GM21723 (cell line): ENCODE results near the gene PPP4R2.
"Not testable (repeated sequence)": the region's sequence is repeated elsewhere in the genome, so short reads cannot be mapped to it uniquely, and the experiment has no call there.

Source experiments
- ATAC-seq: cut with Tn5 transposase; IDR thresholded peaks from one replicate; pipeline ENCODE4 v1.9.1; 2021; ENCODE audit warnings: mild to moderate bottlenecking, moderate library complexity; ENCODE audit not compliant: unreplicated experiment

The PPP4R2 gene

DNA sequence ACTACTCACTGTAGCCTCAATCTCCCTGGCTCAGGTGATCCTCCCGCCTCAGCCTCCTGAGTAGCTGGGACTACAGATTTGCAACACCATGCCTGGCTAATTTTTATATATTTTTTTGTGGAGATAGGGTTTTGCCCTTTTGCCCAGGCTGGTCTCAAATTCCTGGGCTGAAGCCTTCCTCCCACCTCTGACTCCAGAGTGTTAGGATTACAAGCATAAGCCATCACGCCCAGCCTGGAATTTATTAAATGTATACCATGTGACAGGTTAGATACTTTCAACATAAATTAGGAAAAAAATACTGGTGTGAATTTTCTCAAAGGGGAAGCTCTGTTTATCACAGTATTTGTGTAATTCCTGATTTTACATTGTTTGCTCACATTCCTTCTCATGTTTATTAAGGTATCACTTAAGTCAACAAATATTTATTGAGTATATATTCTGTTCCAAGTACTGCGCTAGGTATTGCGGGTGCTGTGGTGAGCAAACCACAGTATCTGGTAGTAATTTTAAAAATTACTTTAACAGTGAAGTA, 24.8 kb downstream of the PPP4R2 start:
- ATAC-seq = no peak

DNA sequence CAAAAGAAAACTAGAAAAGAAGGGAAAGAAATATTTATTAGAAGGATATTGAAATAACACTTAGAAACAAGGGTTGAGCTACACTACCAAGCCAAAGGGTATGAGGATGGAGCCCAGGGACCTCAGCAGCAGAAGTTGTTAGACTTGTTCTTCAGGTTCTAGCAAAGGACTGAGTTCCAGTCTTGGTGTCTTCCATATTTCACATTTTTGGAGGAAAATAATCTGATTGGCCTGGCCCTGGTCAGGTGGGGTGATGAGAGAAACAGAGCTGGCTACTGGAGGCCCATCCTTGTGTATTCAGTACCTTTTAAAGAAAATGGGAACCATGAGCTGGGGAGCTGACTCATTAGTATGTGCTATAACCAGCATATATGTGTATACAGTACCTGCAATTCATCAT, 28.2 kb downstream of the PPP4R2 start:
- no peak for ATAC-seq

DNA sequence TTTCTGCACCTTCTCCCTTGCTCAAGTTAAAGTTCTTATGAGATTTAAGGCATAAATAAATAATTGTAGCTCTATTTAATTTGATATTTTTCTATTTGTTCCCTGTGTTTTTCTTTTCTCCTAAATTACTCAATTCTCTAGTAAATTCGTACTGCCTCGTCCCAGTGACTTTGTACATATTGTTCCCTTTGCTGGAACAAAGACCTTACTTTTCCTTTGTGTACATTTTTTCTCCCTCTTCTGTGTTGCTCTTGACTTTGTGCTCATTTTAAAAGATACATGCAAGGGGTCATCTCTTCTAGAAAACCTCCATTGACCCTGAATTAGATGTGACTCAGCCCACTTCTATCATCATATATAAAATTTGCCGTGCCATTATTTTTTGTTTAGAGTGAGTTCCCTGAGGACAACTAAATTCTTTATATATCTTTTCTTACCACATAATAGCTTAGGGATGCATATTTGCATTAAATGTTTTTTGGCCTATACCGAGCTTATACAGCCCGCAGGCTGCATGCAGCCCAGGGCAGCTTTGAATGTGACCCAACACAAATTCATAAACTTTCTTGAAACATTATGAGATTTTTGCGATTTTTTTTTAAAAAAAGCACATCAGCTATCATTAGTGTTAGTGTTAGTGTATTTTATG, 29.6 kb downstream of the PPP4R2 start:
- ATAC-seq = no peak

DNA sequence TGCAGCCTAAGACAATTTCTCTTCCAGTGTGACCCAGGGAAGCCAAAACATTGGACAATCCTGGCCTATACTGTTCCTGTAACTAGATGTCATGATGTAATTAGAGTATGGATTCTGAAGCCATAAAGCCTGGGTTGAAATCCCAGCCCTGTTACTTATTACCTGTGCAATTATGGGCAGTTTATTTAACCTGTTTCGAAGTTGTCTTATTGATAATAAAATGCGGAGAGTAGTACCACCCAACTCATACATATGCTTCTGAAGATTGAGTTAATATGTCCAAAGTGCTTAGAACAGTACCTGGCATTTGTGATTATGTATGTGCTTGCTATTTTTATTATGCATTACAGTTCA, 30.1 kb downstream of the PPP4R2 start:
- ATAC-seq = no peak

DNA sequence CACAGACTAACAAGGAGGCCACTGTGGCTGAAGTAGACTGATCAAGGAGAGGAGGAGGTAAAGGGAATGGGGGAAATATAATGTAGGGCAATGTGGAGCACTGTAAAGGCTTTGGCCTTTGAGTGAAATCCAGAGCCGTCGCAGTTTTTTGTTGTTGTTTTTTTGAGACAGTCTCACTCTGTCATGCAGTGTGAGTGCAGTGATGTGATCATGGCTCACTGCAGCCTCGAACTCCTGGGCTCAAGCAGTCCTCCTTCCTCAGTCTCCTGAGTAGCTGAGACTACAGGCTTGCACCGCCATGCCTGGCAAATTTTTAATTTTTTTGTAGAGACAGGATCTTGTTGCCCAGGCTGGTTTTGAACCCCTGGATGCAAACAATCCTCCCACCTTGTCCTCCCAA, 32.2 kb downstream of the PPP4R2 start:
- no peak for ATAC-seq

DNA sequence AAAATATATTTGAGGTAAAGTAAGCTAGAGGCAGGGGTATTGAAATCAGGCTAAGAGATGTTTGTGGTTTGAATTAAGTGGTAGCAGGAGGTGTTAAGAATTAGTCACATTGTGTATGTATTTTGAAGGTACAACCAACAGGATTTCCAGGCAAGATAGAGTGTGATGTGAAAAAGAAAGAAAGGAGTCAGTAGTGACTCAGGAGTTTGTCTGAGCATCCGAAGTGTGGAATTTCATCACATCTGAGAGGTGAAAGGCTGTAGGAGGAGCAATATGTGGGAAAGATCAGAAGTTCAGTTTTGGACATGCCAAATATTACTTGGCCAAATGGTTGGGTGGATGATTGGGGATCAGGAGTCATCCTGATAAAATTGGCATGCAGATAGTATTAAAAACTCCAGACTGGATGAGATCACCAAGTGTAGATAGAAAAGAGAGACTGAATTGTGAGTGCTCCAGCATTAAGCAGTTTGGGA, 32.7 kb downstream of the PPP4R2 start:
- ATAC-seq = no peak

DNA sequence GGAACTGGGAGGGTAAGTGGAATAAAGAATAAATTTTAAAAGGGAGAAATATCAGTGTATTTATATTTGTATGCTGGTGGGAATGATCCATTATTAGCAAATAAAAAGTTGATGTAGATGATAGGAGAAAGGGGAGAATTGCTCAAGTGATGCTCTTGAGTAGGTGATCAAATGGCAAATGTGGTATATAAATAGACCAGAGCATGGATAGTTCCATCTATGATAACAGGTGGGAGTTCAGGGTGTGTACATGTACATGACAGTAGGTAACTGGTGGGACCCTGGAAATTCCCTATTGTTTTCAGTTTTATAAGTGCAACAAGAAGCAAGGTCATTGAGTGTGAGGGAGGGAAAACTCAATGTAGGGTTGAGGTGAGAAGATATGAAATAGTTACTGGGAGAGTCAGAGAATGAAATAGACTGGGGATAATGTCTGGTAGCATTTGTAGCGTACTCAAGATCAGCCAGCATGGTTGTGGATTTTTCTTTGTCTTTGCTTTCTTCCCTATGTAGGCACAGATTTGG, 33.5 kb downstream of the PPP4R2 start:
- no peak for ATAC-seq

DNA sequence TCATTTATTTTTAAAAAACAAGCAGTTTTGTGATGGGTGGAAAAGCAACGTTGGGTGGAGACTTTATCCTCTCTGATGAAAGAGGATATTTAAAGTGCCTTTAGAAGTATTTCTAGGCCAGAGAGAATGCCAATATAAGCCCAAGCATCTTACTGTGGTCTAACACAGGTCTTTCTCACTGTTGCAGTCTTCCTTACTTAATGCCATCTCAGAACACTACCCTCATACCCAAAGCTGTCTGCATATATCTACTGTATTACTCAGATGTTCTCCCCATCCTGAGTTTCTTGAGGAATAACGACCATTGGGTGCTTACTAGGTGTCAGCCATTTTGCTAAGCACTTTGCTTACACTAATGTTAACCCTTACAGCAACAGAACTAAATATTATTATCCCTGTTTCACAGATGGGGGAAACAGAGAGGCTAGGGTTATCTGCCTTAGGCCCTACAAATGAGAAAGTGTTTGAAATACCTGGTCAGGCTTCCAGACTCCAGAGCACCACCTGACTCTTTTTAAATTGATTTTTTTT, 35.0 kb downstream of the PPP4R2 start:
- ATAC-seq = no peak

DNA sequence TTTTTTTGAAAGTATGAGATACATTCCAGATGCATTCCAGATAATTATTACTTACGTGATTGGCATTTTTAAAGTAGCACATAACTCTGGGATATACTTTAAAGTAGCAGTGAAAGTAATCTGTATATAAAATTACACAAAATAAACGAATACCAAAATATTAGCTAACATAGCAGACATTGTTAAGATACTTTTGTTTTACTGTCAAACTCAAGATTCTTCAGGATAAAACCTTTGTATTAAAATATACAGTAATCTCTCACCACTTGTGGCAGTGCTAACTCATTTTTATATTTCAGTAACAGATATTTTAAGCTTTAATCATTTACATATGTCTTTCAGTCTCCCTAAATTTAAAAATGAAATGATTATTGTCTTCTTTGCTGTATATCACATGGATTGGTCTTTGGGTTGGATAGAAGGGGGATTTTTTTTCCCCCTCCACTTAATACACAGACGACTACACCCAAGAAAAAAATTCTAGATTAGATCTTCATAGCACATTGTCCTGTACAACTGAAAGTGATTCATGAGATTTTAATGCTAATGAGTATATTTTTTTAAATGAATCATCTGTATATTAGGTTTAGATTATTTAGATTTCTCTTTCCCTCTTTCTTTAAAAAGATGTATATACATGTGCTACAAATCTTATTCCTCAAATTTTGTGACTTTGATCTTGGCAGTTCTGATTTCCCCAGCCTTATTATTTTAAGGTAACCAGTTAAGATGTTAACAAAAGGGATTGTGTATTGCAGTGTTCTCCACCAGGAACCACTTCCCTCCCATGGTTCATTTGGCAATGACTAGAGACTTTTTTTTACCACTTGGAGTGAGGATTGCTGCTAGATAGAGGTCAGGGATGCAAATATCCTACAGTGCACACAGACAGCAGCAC, 40.3 kb downstream of the PPP4R2 start:
- no peak for ATAC-seq

DNA sequence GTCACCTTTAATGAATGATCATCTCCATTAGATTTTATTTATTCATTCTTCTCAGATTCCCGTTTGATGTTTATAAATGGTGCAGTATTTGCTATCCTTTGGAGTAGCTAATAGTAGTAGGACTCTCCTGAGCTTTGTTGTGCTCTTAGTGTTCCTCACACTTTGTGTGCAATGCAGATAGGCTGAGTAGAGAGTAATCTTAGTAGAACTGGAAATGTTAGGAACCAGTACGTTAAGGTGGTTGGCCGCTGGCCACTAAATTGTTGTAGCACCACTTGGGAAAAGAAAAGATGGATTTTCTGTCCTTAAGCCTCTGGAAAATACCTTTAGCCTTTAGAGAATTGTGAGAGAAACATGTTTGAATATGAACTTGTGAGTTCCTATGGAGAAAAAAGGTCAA, 44.9 kb downstream of the PPP4R2 start:
- no peak for ATAC-seq

DNA sequence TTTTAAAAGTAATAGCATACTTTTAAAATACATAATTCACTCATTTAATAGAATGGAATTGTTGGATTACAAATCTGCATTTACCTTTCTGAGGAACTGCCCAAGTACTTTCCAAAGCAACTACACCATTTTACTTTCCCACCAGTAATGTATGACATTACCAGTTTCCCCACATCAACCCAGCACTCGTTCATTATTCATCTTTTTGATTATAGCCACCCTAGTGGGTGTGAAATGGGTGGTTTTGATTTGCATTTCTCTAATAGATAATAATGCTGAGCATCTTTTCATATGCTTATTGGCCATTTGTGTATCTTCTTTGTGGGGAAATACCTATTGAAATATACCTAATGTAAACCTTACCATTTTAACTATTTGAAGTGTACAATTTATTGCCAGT, 46.8 kb downstream of the PPP4R2 start:
- no peak for ATAC-seq

DNA sequence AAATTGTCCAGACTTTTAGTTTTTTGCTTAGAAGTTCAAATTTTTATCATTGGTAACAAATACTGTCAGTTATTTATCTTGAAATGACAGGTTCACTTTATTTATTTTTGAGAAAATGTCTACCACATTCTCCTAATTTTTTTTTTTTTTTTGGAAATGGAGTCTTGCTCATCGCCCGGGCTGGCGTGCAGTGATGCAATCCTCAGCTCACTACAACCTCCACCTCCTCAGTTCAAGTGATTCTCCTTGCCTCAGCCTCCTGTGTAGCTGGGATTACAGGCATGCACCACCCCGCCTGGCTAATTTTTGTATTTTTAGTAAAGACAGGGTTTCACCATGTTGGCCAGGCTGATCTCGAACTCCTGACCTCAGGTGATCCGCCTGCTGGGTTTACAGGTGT, 48.8 kb downstream of the PPP4R2 start:
- ATAC-seq = no peak

DNA sequence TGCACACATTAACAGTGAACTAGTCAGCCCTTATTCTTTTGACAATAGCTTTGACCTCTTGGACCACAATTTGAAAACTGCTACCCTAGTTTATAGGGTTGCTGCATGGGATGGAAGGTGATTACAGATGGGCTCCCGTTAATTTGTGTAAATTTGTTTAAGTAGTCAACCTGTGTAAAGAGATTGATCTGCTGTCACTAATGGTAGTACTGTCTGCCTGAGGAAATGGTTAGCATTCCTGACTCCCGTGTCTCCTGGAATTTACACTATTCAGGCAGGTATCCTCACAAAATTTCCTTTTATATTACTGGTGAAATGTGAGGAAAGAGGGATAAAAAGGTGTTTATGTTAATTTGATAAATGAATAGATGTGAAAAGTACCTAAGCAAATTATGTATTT, 49.6 kb downstream of the PPP4R2 start:
- ATAC-seq = no peak

DNA sequence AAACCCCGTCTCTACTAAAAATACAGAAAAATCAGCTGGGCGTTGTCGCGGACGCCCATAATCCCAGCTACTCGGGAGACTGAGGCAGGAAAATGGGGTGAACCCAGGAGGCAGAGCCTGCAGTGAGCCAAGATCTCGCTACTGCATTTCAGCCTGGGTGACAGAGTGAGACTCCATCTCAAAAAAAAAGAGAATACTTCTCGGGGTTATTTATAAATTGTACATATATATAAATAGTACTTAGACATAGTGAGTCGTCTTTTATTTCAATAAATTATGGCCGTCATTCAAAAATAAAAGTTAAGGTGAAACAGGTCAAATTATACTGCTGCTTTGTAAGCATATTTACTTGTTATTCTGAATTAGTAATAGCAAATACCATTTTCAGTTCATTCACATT, 52.7 kb downstream of the PPP4R2 start:
- ATAC-seq = no peak

DNA sequence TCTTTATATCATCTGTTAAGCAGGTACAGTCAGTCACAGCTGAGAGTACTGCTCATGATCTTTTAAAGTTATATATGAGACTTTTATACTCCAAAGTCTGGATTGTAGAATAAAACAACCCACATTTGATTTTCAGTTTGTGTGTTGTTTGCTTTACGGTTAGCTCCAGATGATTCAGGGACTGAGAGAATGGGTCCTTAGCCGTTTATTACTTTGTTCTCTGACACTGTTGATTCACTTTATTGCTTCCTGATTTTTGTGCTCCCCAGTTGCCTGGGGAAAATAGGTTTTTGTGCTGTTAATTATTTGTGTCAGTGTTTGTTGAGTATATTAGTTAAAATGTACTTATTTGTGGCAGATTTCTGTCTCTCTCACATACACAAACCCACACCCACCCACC, 56.2 kb downstream of the PPP4R2 start:
- ATAC-seq = no peak

DNA sequence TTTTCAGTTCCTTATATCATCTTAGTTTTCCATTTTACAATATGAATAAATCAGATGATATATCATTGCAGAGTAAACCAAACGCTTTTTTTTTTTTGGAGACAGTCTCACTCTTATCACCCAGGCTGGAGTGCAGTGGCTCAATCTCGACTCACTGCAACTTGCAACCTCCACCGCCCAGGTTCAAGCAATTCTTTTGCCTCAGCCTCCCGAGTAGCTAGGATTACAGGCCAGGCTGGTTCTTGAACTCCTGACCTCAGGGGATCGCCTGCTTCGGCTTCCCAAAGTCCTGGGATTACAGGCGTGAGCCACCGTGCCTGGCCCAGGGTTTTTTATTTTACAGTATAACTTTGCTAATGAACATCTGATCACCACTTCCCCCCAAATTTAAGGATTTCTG, 59.0 kb downstream of the PPP4R2 start:
- no peak for ATAC-seq

DNA sequence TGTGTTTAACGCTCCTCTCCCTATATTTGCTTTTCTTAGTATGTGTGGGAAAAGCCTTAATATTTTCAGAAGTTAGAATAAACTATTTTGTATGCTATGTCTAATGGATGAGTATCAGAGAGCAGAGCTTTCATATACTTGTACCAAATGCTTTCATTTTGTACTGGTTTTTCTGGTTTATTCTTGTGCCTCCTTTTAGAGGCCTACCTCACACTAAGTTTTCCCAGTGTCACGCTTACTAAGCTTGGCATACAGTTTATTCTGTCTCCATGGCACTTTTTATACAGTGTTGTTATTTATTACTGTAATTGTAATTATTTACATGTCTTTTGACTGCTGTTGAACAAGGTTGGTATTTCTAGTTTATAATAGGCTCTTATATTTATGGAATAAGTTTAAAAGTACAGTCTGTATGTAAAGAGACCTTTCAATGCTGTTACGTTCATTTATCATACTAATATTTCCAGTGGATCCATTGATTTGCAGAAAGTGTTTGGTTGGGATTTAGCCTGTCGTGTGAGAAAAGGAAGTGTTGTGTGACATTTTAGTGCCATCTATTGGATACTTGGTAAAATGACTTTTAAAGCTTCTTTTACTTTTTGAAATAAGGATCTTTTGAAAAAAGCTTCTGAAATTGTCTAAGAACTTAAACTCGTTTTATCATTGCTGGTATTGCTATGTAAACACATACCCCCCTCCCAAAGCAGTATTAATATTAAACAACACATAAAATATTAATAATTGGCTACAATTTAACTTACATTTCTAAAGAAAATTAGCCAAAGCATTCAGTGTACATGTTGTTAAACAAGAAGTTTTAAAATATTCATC, 59.6 kb downstream of the PPP4R2 start:
- ATAC-seq = no peak

DNA sequence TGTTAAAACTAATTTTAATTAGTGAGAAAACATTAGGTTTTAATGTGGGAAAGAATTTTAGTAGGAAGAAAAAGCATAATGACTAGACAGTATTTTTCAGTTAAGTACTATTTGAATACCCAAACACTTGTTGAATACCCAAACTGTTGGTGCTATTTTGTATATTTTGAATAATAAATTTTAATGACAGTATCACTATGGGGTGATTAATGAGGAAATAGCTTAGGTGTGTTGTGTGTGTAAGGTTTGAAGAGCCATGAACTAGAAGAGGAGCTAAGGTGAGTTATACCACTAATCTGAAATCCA, 60.2 kb downstream of the PPP4R2 start:
- ATAC-seq = no peak

DNA sequence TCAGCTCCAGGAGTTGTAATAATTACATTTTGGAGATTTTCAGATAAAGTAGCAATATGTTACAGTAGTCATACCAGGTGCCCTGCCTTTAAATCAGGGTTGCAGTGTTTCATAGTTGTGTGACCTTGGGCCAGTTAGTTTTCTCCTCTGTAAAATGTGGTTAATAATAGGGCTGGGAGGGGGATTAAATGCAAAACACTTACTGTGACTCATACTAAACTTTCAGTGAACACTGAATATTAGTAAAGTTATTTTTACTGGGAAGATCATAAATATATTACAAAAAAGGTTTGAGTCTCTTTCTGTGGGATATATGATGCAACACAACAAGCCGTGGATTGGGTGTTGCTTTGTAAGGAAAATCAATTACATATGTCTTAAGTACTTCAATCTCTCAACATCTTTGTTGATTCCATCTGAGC, 63.7 kb downstream of the PPP4R2 start:
- ATAC-seq = no peak

DNA sequence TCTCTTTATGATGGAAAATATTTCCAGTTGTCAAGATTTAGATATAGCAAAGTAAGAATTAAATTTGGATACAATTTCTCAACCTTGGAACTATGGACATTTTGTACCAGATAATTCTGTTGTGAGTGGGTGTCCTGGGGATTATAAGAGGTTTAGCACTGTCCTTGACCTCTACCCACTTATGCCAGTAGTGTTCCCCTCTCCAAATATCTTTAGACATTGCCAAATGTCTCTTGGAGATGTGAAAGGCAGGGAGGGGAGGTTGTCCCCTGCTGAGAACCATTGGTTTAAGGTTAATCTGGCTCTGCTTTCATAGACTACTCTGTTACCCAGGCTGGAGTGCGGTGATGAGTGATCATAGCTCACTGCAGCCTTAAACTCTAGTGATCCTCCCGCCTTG, 64.8 kb downstream of the PPP4R2 start, which contains the start of gene EBLN2:
EBLN2 (plus strand) TSS at position 244 of the 400 bp plus-strand sequence. CDS start 423 bp downstream, outside the sequence.
- no peak for ATAC-seq

DNA sequence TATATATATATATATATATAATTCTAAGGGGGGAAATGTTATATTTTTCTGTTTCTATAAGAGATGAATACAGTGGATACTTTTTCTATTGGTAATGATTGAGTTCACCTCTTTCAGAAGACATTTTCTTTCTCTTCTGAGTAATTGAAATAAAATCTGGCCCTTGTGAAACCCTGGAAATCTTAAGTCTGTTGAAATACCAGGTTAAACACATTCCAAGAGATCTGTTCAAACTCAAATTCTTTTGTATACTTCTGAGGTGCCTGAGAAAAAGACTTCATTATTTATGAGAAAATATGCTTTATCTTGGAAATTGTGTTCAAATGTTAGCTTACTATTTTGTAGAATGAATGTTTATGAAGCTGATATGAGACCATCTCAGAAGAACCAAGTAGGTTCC, 69.6 kb downstream of the PPP4R2 start:
- ATAC-seq = not testable (repeated sequence)
